Gastrocnemius medialis (tissue), 4 donors: ENCODE measurements around the gene TRIM22. TPM values are rescaled to one million over a fixed set of nuclear protein-coding genes. Genes with fewer than 3 reads are reported as not detected.
"Not testable (repeated sequence)": the region's sequence is repeated elsewhere in the genome, so short reads cannot be mapped to it uniquely, and the experiment has no call there.

Experiments
- ATAC-seq, 2 donors: fragments of 150-250 bp; one replicate each; pipeline ENCODE4 v1.9.1; 2016
- DNase-seq, 2 donors: peaks; one replicate each; pipeline ENCODE4 v3.0.0-alpha.2; 2019
- H3K27ac ChIP-seq, 4 donors: fragments of 200-600 bp; sonication (generic); 1 replicate in 1 of 4; 2 replicates in 3 of 4; pipeline ENCODE4 v1.5.1; 2016 to 2018; ENCODE audit warnings: mild to moderate bottlenecking in 2 of 4, moderate library complexity in 1 of 4
- H3K27me3 ChIP-seq, 3 donors: fragments of 200-600 bp; sonication (generic) in 2 of 3; 1 replicate in 1 of 3; 2 replicates in 2 of 3; pipeline versions ENCODE4 v1.5.1 to v1.6.0; 2016 to 2019; ENCODE audit warnings: mild to moderate bottlenecking in 1 of 3, moderate library complexity in 1 of 3
- H3K36me3 ChIP-seq, 2 donors: fragments of 200-600 bp; sonication (generic) in 1 of 2; one replicate each; pipeline ENCODE4 v1.5.1; 2017 to 2018
- H3K4me1 ChIP-seq, 2 donors: fragments of 200-600 bp; sonication (generic) in 1 of 2; one replicate each; pipeline ENCODE4 v1.5.1; 2016 to 2017; ENCODE audit warnings: mild to moderate bottlenecking in 2 of 2
- H3K4me3 ChIP-seq, 4 donors: fragments of 200-600 bp; sonication (generic) in 3 of 4; 1 replicate in 1 of 4; 2 replicates in 3 of 4; pipeline ENCODE4 v1.5.1; 2016 to 2019; ENCODE audit warnings: mild to moderate bottlenecking in 2 of 4
- H3K9me3 ChIP-seq, 3 donors: fragments of 200-600 bp; sonication (generic) in 2 of 3; 1 replicate in 1 of 3; 2 replicates in 2 of 3; pipeline ENCODE4 v1.5.1; 2016 to 2019
- CTCF ChIP-seq, 5 experiments: fragments of 450-650 bp in 3 of 5; fragments of 200-600 bp in 2 of 5; sonication (generic) in 2 of 5; IDR thresholded peaks in 4 of 5; conservative IDR thresholded peaks in 1 of 5; 1 replicate in 4 of 5; 2 replicates in 1 of 5; pipeline ENCODE4 v1.5.1; 2016 to 2019; ENCODE audit warnings: antibody characterized with exemption in 5 of 5, mild to moderate bottlenecking in 3 of 5, moderate library complexity in 3 of 5
- POLR2A ChIP-seq, 2 donors: fragments of 450-650 bp; IDR thresholded peaks; one replicate each; pipeline ENCODE4 v1.6.1; 2017; ENCODE audit warnings: antibody characterized with exemption in 2 of 2, mild to moderate bottlenecking in 2 of 2, moderate library complexity in 2 of 2
- in situ Hi-C, 4 donors: fragments of 200-750 bp; cut with MboI; loops; one replicate each; pipeline versions ENCODE4 v1.15.0 to v1.8.0; 2017; ENCODE audit warnings: low sequenced_read_pairs in 4 of 4
- intact Hi-C: fragments of 100-400 bp; cut with DNase I; formaldehyde crosslinking; loops from one replicate; pipeline ENCODE4 v1.15.1; 2023; ENCODE audit warnings: low total_unique reads
- total RNA-seq, 4 donors: library from RNA; depleted of rRNA; stranded (reverse); fragments of >200 nt; gene quantifications; one replicate each; pipeline versions ENCODE4 v1.1.0 to v1.2.3, GENCODE V29; 2016

TRIM22 gene
- total RNA-seq, 4 donors from 2014 or later, result 5.3 to 15.8 (median 8.8) TPM

GRCh38 chr11:5683620-5684019 lies 6.0 kb upstream of the TRIM22 start:
- H3K27me3 ChIP-seq, in situ Hi-C loops, H3K9me3 ChIP-seq, ATAC-seq, H3K36me3 ChIP-seq, DNase-seq: not testable (repeated sequence)
- Histone ChIP-seq H3K4me3 (peak overlapping the region in 2 of 4 donors; percentile 56 to 67), H3K27ac (peak overlapping the region; percentile 82 to 88 (median 86)), H3K4me1 (peaks cover 7 to 12% of the 10 kb centered on the region in 2 donors)
- intact Hi-C loops, result loop anchor here (10.0 kb wide), 1 partner anchor 641 kb away; the partner anchor contains the start of gene CAVIN3

GRCh38 chr11:5684036-5684645 lies 5.4 kb upstream of the TRIM22 start:
- Histone ChIP-seq H3K9me3 (no peaks in the 10 kb centered on the region), H3K27me3 (no peaks in the 10 kb centered on the region), H3K4me3 (peak overlapping the region; percentile 56 to 67 (median 59)), H3K36me3 (peaks cover 0 to 4% of the 10 kb centered on the region in 2 donors), H3K27ac (peak overlapping the region; percentile 82 to 88 (median 86)), H3K4me1 (peaks cover 7 to 17% of the 10 kb centered on the region in 2 donors)
- TF ChIP-seq POLR2A (IDR thresholded peaks at IDR 0.05) (no peak), CTCF (IDR thresholded peaks at IDR 0.05 in 4 of 5, conservative IDR thresholded peaks at IDR 0.05 in 1 of 5) (no peak)
- ATAC-seq (no peak), DNase-seq (no peak)
- in situ Hi-C loops, result no loop called here
- intact Hi-C loops, result loop anchor here (10.0 kb wide), 1 partner anchor 641 kb away; the partner anchor contains the start of gene CAVIN3

GRCh38 chr11:5684646-5685362 lies 4.8 kb upstream of the TRIM22 start, which contains the start of gene TRIM5:
TRIM5 (minus strand) TSS chr11:5685074; CDS start chr11:5680177, 4,897 bp downstream.
- peak; percentile 27 to 67 for TF ChIP-seq POLR2A (IDR thresholded peaks at IDR 0.05)
- peak in 3 of 5 experiments; percentile 36 to 56 (median 49) for TF ChIP-seq CTCF (IDR thresholded peaks at IDR 0.05 in 4 of 5, conservative IDR thresholded peaks at IDR 0.05 in 1 of 5)
- in situ Hi-C loops, result no loop called here
- Histone ChIP-seq H3K27ac (peak within 1 kb of the TSS; percentile 82 to 88 (median 86)), H3K4me3 (peak within 1 kb of the TSS; percentile 56 to 67 (median 59)), H3K36me3 (no peaks in the 10 kb centered on the region), H3K27me3 (no peaks in the 10 kb centered on the region), H3K4me1 (peaks cover 7 to 19% of the 10 kb centered on the region in 2 donors), H3K9me3 (no peaks in the 10 kb centered on the region)
- ATAC-seq, result peak; percentile 94 to 98
- intact Hi-C loops, result loop anchor here (10.0 kb wide), 1 partner anchor 640 kb away; the partner anchor contains the start of gene CAVIN3
- peak; percentile 67 to 74 for DNase-seq

- no peak for DNase-seq
- peaks cover 7 to 19% of the 10 kb centered on the region in 2 donors for H3K4me1 ChIP-seq
- in situ Hi-C loops, result no loop called here
- no peaks in the 10 kb centered on the region for H3K36me3 ChIP-seq
- TF ChIP-seq CTCF (IDR thresholded peaks at IDR 0.05 in 4 of 5, conservative IDR thresholded peaks at IDR 0.05 in 1 of 5), result no peak
- TF ChIP-seq POLR2A (IDR thresholded peaks at IDR 0.05), result no peak
- ATAC-seq, result no peak
- intact Hi-C loops, result loop anchor here (10.0 kb wide), 1 partner anchor 638 kb away; the partner anchor contains the start of gene CAVIN3
- no peaks in the 10 kb centered on the region for H3K9me3 ChIP-seq
- no peaks in the 10 kb centered on the region for H3K27me3 ChIP-seq
- H3K4me3 ChIP-seq, result no peak overlapping the region
- no peak overlapping the region for H3K27ac ChIP-seq
These were observed 3.2 kb upstream of the TRIM22 start for GRCh38 chr11:5686426-5686825.

GRCh38 chr11:5688482-5688881 lies 1.1 kb upstream of the TRIM22 start:
- in situ Hi-C loops (no loop called here), intact Hi-C loops (loop anchor here (10.0 kb wide), 1 partner anchor 636 kb away; the partner anchor contains the start of gene CAVIN3)
- H3K9me3 ChIP-seq, result no peaks in the 10 kb centered on the region
- ATAC-seq, result no peak
- no peak for DNase-seq
- no peaks in the 10 kb centered on the region for H3K36me3 ChIP-seq
- H3K27me3 ChIP-seq, result no peaks in the 10 kb centered on the region
- H3K4me3 ChIP-seq, result no peak overlapping the region
- peak overlapping the region in 3 of 4 donors; percentile 72 to 84 (median 73) for H3K27ac ChIP-seq
- H3K4me1 ChIP-seq, result peaks cover 7 to 19% of the 10 kb centered on the region in 2 donors
- TF ChIP-seq POLR2A (IDR thresholded peaks at IDR 0.05) (no peak), CTCF (IDR thresholded peaks at IDR 0.05 in 4 of 5, conservative IDR thresholded peaks at IDR 0.05 in 1 of 5) (no peak)
